Endothelial cell of umbilical vein (primary cell): ENCODE results near the gene MYLK. TPM values are rescaled to one million over a fixed set of nuclear protein-coding genes. Genes with fewer than 3 reads are reported as not detected.

Experiments used
- BruUV-seq: library from RNA; stranded (reverse); fragments of 400-500 nt; replicated peaks from 2 replicates; lab custom pipeline; 2021; lab: Mats Ljungman, UMichigan
- CTCF ChIA-PET: fragments of 300-600, 350-600 bp; sonication (Branson Sonifier 250); formaldehyde crosslinking; loops from one replicate; lab custom pipeline; 2021; ENCODE audit warnings: antibody characterized with exemption, inconsistent platforms; lab: Charles Lee
- POLR2A ChIA-PET: fragments of 300-600, 350-600 bp; sonication (Branson Sonifier 250); formaldehyde crosslinking; loops from one replicate; lab custom pipeline; 2021; ENCODE audit warnings: antibody characterized with exemption, inconsistent platforms; lab: Charles Lee
- DNase-seq: peaks from one replicate; pipeline ENCODE4 v3.0.0-alpha.2; 2011; ENCODE audit warnings: low read depth, low spot score
- FAIRE-seq: peaks from 2 replicates; lab custom pipeline; 2011; peaks lifted over from hg19 to GRCh38; lab: Jason Lieb, UNC
- H2AFZ ChIP-seq: 2 replicates; pipeline ENCODE4 v1.6.0; 2012; ENCODE audit warnings: low read depth, low read length, control low read depth, inconsistent platforms
- H3K27ac ChIP-seq: 2 replicates; pipeline ENCODE4 v1.5.1; 2011; ENCODE audit warnings: low read depth, mild to moderate bottlenecking, control low read depth, low read length, moderate library complexity; ENCODE audit not compliant: insufficient read depth
- H3K27me3 ChIP-seq, 2 experiments: 2 replicates each; pipeline versions ENCODE4 v1.6.0 to v1.6.1; 2011; ENCODE audit warnings: low read length in 2 of 2, mixed read lengths in 1 of 2; ENCODE audit not compliant: control insufficient read depth in 2 of 2, insufficient read depth in 2 of 2
- H3K36me3 ChIP-seq, 2 experiments: 2 replicates in 1 of 2; 3 replicates in 1 of 2; pipeline ENCODE4 v1.5.1; 2011; ENCODE audit warnings: low read length in 2 of 2, mild to moderate bottlenecking in 1 of 2, moderate library complexity in 1 of 2; ENCODE audit not compliant: control insufficient read depth in 2 of 2, insufficient read depth in 2 of 2; ENCODE audit errors: extremely low read depth in 1 of 2
- H3K4me1 ChIP-seq: 3 replicates; pipeline ENCODE4 v1.5.1; 2011; ENCODE audit warnings: mild to moderate bottlenecking, low read length; ENCODE audit not compliant: control insufficient read depth, insufficient read depth; ENCODE audit errors: extremely low read depth
- H3K4me2 ChIP-seq: 2 replicates; pipeline ENCODE4 v1.6.1; 2011; ENCODE audit warnings: low read length, control low read depth, mixed read lengths; ENCODE audit not compliant: insufficient read depth
- H3K4me3 ChIP-seq, 3 experiments: fragments of 200-600 bp in 1 of 3; sonication (generic), shearing (Covaris generic) in 1 of 3; replicated peaks in 1 of 3; 2 replicates each; pipeline ENCODE4 v1.5.1; 2011 to 2016; ENCODE audit warnings: control low read depth in 3 of 3, low read length in 3 of 3, mild to moderate bottlenecking in 2 of 3, inconsistent platforms in 1 of 3, low read depth in 1 of 3, moderate library complexity in 1 of 3; ENCODE audit not compliant: insufficient read depth in 1 of 3
- H3K79me2 ChIP-seq: 2 replicates; pipeline ENCODE4 v1.6.0; 2012; ENCODE audit warnings: low read length, inconsistent platforms; ENCODE audit not compliant: control insufficient read depth, insufficient read depth
- H3K9ac ChIP-seq: replicated peaks from 2 replicates; pipeline ENCODE3; 2011; ENCODE audit warnings: low read length, control low read depth; ENCODE audit not compliant: insufficient read depth; ENCODE audit errors: extremely low read depth
- H3K9me1 ChIP-seq: replicated peaks from 3 replicates; pipeline ENCODE4 v1.6.0; 2011; ENCODE audit warnings: mild to moderate bottlenecking, low read length; ENCODE audit not compliant: control insufficient read depth, insufficient read depth; ENCODE audit errors: extremely low read depth
- H3K9me3 ChIP-seq: replicated peaks from 2 replicates; pipeline ENCODE4 v1.5.1; 2012; ENCODE audit warnings: low read length, inconsistent platforms; ENCODE audit not compliant: control insufficient read depth, insufficient read depth
- H4K20me1 ChIP-seq: replicated peaks from 2 replicates; pipeline ENCODE3; 2011; ENCODE audit warnings: mild to moderate bottlenecking, low read length; ENCODE audit not compliant: control insufficient read depth, insufficient read depth; ENCODE audit errors: extremely low read depth
- CTCF ChIP-seq, 2 donors: IDR thresholded peaks; 1 replicate in 1 of 2; 2 replicates in 1 of 2; pipeline ENCODE4 v1.5.1; 2011; ENCODE audit warnings: low read length in 2 of 2, mild to moderate bottlenecking in 2 of 2, moderate library complexity in 2 of 2, control low read depth in 1 of 2, inconsistent platforms in 1 of 2, low read depth in 1 of 2; ENCODE audit not compliant: insufficient read depth in 1 of 2; ENCODE audit errors: extremely low read depth in 1 of 2
- EZH2 ChIP-seq: IDR thresholded peaks from 2 replicates; pipeline ENCODE4 v1.6.1; 2012; ENCODE audit warnings: borderline replicate concordance, low read depth, mild to moderate bottlenecking, moderate library complexity, low read length, inconsistent platforms; ENCODE audit not compliant: severe bottlenecking
- FOS ChIP-seq: IDR thresholded peaks from 2 replicates; pipeline ENCODE4 v1.6.1; 2011; ENCODE audit warnings: mild to moderate bottlenecking, low read length, moderate library complexity, borderline replicate concordance; ENCODE audit not compliant: insufficient read depth
- GATA2 ChIP-seq: IDR thresholded peaks from 2 replicates; pipeline ENCODE4 v1.7.0; 2011; ENCODE audit warnings: low read depth, mild to moderate bottlenecking, moderate library complexity, mixed read lengths, low read length; ENCODE audit not compliant: insufficient read length, insufficient read depth
- JUN ChIP-seq: IDR thresholded peaks from 2 replicates; pipeline ENCODE4 v1.6.1; 2011; ENCODE audit warnings: borderline replicate concordance, low read depth; ENCODE audit not compliant: insufficient read length, insufficient read depth
- MAX ChIP-seq: IDR thresholded peaks from 2 replicates; pipeline ENCODE4 v1.6.1; 2011; ENCODE audit not compliant: insufficient read depth, insufficient read length
- MYC ChIP-seq: IDR thresholded peaks from one replicate; pipeline ENCODE4 v1.6.1; 2011; ENCODE audit warnings: mild to moderate bottlenecking, low read depth, low read length
- POLR2A ChIP-seq: IDR thresholded peaks from 2 replicates; pipeline ENCODE4 v1.6.1; 2012; ENCODE audit warnings: low read depth, mild to moderate bottlenecking, control low read depth, low read length
- POLR2AphosphoS5 ChIP-seq: IDR thresholded peaks from 2 replicates; pipeline ENCODE4 v1.6.1; 2012; ENCODE audit warnings: low read depth, mild to moderate bottlenecking, control low read depth, low read length, moderate library complexity; ENCODE audit not compliant: insufficient read depth
- dilution Hi-C: fragments of 300-500 bp; cut with MboI; formaldehyde crosslinking; loops from one replicate; pipeline ENCODE4 v1.15.0; 2019; ENCODE audit warnings: low sequenced_read_pairs; ENCODE audit not compliant: extremely low pct_ligation_motif_present
- intact Hi-C: fragments of 100-400 bp; cut with micrococcal nuclease; formaldehyde crosslinking; loops from one replicate; pipeline ENCODE4 v1.10.0; 2022
- polyA plus RNA-seq, 4 experiments: library from polyadenylated mRNA; depleted of rRNA in 3 of 4; stranded (reverse) in 3 of 4; unstranded in 1 of 4; fragments of >200 nt; gene quantifications; 2 replicates each; pipeline versions ENCODE4 v1.2.1 to v1.2.3, GENCODE V29; 2011 to 2012; ENCODE audit warnings: missing spikeins in 1 of 4
- total RNA-seq: library from RNA; stranded (reverse); gene quantifications from 2 replicates; pipeline ENCODE4 v1.2.3, GENCODE V29; 2021

Gene MYLK
- total and polyA plus RNA-seq, 2 donors (not counting 3 experiments of a cell fraction or from before 2014, with no cell fraction given): 10.0 to 22.2 TPM

- no peak overlapping the region for H2AFZ ChIP-seq
- no TSS peak for BruUV-seq
- H3K9ac ChIP-seq: no peak overlapping the region
- H4K20me1 ChIP-seq: no peaks in the 10 kb centered on the region
- CTCF ChIA-PET: interaction anchor here (1.0 kb wide), 1 partner anchor 36 kb away, joined by 4 read pairs; no protein-coding TSS in a partner anchor
- dilution Hi-C loops (no loop called here), intact Hi-C loops (no loop called here)
- no peak overlapping the region for H3K4me3 ChIP-seq
- no peaks in the 10 kb centered on the region for H3K9me1 ChIP-seq
- no peak overlapping the region for H3K27ac ChIP-seq
- TF ChIP-seq EZH2: no peak
- no peak for TF ChIP-seq MAX
- TF ChIP-seq GATA2: no peak
- no peak for TF ChIP-seq CTCF (IDR thresholded peaks at IDR 0.05; ENCODE audit: extremely low read depth in 1 of 2, insufficient read depth in 1 of 2, low read depth in 1 of 2, low read length in 2 of 2)
- no peak for TF ChIP-seq MYC
- TF ChIP-seq POLR2A: no peak
- no peak for TF ChIP-seq FOS
- TF ChIP-seq JUN: no peak
- no peak for TF ChIP-seq POLR2AphosphoS5
- peaks cover 10% of the 10 kb centered on the region for H3K4me1 ChIP-seq
- POLR2A ChIA-PET: no interaction called here
- no peaks in the 10 kb centered on the region for H3K36me3 ChIP-seq
- FAIRE-seq (no peak), DNase-seq (no peak)
- no peaks in the 10 kb centered on the region for H3K9me3 ChIP-seq
- H3K4me2 ChIP-seq: no peak overlapping the region
- H3K79me2 ChIP-seq: no peaks in the 10 kb centered on the region
- H3K27me3 ChIP-seq: no peaks in the 10 kb centered on the region
Observed at GRCh38 chr3:123606527-123606926, 277.6 kb downstream of the MYLK start.
